ENCODE measurements around the gene ZFP91. TPM values are rescaled to one million over a fixed set of nuclear protein-coding genes. Genes with fewer than 3 reads are reported as not detected.
"Not testable (repeated sequence)": the region's sequence is repeated elsewhere in the genome, so short reads cannot be mapped to it uniquely, and the experiment has no call there.

Gene ZFP91, protein sequence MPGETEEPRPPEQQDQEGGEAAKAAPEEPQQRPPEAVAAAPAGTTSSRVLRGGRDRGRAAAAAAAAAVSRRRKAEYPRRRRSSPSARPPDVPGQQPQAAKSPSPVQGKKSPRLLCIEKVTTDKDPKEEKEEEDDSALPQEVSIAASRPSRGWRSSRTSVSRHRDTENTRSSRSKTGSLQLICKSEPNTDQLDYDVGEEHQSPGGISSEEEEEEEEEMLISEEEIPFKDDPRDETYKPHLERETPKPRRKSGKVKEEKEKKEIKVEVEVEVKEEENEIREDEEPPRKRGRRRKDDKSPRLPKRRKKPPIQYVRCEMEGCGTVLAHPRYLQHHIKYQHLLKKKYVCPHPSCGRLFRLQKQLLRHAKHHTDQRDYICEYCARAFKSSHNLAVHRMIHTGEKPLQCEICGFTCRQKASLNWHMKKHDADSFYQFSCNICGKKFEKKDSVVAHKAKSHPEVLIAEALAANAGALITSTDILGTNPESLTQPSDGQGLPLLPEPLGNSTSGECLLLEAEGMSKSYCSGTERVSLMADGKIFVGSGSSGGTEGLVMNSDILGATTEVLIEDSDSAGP
- 53.2 TPM for total RNA-seq

DNA sequence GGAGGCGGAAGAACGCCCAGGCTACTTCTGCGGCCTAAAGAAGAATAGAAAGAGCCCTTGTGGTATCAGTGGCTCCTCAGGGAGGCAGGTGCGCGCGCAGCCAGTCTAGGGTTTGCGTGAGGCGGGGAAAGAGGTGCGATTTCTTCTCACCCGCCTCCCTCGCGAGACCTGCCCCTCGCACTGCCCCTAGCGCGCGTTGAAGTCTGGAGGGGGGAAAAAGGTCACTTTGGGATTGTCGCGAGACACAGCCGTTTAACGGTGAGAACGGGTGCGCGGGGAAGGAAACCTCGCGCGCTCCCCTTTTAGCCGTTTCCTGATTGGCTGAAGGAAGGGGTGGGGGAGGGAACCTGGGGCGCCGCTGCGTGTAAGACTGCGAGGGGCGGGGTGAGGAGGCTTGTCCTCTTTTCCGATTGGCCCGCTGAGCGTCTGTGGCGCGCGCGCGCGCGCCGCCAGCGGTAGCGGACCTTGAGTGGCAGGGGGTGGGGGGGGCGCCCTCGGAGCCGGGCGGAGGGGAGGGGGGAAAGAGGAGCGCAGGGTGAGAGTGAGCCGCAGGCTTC, at the start of gene ZFP91:
Gene ZFP91 (plus strand): TSS at position 429 of the 557 bp plus-strand sequence. CDS start 219 bp downstream, outside the sequence.
- DNase-seq = peak; percentile 99

DNA sequence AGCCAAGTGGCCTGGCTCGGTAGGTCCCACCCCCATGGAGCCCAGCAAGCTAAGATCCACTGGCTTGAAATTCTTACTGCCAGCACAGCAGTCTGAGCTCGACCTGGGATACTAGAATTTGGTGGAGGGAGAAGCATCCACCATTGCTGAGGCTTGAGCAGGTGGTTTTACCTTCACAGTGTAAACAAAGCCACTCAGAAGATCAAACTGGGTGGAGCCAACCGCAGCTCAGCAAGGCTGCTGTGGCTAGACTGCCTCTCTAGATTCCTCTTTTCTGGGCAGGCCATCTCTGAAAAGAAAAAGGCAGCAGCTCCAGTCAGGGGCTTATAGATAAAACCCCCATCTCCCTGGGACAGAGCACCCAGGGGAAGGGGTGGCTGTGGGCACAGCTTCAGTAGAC, 48.6 kb upstream of the ZFP91 start:
- no peak for DNase-seq

DNA sequence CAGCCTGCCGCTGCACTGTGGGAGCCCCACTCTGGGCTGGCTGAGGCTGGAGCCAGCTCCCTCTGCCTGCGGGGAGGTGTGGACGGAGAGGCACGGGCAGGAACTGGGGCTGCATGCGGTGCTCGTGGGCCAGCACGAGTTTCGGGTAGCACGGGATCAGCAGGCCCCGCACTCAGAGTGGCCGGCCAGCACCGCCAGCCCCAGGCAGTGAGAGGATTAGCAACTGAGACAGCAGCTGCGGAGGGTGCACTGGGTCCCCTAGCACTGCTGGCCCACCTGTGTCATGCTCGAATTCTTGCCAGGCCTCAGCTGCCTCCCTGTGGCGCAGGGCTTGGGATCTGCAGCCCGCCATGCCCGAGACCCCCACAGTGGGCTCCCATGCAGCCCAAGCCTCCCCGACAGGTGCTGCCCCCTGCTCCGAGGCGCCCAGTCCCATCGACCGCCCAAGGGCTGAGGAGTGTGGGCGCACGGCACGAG, 47.0 kb upstream of the ZFP91 start:
- no peak for DNase-seq

DNA sequence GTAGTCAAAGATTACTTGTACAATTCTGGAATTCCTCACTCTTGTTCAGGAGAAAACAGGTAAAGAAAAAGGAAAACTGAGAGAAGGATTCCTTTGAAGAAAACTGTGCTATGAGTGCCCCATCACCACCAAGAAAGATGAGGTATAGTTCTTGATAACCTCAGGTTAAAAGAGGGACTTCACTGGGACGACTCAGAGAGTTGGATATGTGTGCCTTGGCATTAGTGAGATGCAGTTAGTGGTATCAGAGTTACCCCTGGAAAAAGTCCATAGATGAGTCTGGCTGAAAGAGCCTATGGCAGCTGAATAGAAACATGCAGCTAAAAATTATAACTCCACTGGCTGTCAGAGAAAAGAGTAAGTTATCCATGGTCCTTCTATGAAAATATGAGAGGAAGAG, 32.0 kb upstream of the ZFP91 start:
- no peak for DNase-seq

DNA sequence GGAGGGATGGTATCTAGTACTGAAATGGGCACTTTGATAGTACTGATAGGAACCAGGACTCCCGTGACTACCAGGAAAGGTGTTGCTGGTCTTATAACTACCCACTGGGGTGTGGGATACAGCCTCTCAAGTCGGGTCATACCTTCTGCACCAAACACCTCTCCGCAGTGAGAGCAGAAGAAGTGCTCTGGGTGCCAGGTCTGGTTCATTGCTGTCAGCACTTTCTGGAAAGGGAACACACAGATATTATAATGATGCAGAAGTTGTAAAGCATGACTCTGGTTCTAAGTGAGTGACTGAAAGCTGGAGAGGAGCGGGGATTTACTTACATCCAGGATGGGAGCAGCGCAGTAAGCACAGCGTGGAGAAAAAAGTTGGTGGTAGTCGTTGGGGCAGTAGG, 29.2 kb upstream of the ZFP91 start:
- no peak for DNase-seq

DNA sequence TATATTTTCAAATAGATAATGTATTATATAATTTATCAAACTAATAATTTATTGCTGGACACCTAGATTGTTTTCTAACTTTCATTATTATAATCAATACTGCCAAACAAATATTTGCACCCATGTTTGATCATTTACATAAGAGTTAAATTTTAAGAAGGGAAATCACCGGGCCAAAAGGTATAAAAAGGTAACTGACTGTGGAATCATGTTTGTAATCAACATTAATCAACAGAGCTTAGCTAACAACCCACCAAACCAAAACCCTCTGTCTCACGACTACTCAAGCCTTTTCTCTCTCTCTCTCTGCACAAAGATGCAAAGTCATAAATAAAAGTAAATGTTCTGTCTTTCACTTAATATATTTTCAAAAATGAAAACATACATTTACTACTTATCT, 18.0 kb upstream of the ZFP91 start:
- no peak for DNase-seq

DNA sequence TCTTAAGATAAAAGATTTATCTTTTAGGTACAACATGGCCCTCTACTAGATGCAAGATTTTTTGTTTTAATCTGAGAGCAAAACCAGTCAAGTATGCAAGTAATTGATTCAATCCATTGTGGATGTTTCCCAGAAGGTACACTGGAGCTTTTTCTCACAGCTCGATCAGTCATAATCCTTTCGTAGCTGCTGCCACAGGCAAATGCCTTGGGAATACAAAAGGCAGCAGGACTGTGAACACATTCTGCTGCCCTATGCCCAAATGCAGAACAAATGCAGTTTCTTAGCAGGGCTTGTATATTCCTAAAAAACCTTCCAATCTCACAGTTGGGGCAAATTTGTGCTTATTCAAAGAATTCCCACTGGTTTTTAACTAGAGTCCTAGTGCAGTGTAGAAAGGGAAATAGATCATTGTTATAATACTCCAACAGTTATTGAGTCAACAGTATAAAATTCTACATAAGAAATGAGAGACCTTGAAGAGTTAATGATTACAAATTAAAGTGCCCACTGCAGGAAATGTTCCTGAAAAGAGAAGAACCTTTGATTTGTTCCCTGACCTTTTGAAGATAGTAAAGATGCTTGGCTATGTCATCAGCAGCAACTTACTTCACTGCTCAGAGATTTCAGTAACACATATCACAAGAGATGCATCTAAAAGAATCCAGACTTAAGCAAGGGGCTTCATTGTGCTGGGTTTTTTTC, 17.3 kb upstream of the ZFP91 start:
- DNase-seq = no peak

DNA sequence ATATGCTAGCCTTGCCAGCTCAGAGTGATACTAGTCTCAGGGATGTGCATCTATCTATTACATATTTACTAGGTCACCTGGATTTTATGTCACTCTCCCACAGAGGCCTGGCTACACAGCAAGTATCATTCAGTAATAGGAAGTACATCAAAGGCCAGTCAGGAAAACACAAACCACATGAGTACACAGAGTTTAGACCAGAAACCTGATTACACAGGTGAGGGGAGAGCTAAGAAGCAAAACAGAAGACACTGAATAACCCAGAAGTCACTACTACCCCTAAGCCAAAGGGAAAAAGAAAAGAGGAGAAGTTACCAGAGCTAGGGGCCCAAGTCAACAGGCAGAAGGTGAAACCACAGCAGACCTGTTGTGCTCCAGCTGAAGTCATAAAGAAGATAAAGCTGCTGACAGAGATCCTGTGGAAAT, 16.5 kb upstream of the ZFP91 start:
- DNase-seq = no peak

DNA sequence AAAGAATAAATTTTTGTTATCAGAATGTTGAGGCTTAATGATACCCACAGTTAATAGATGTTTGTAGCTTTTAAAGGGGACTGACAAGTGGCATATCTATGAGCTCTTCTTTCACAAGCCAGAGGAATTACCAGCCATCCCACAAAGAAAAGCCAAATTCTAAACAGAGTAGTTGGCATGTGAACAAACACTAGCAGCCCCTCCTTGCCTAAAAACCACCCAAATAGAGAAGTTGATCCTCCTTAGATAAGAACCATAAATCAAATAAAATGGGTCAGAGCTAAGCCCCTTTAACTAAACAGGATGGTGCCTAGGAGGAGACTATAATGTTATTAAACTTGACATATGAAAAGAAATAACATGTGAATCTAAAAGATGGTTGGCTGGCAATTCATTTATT, 14.6 kb upstream of the ZFP91 start:
- DNase-seq = no peak

DNA sequence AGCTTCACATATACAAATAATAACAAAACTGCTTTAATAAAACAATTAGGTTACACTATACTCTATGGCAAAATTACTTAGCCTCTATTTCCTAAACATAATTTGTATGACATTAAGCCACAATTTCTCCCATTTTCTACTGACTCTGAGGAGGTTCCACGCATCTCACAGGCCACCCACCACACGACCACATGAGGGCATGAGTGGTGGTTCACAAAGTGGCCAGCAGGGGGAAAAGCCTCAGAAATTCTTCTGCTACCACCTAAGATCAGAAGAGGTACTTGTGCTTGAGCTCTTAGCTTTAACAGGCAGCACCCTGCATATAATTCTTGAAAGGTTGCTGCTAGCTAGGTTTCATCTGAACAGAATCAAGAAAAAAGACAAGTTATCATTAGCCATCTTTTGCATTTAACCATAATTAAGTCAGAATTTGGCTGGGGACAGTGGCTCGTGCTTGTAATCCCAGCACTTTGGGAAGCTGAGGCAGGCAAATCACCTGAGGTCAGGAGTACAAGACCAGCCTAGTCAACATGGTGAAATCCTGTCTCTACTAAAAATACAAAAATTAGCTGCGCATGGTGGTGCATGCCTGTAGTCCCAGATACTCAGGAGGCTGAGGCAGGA, 10.9 kb upstream of the ZFP91 start:
- peak; percentile 54 for DNase-seq

DNA sequence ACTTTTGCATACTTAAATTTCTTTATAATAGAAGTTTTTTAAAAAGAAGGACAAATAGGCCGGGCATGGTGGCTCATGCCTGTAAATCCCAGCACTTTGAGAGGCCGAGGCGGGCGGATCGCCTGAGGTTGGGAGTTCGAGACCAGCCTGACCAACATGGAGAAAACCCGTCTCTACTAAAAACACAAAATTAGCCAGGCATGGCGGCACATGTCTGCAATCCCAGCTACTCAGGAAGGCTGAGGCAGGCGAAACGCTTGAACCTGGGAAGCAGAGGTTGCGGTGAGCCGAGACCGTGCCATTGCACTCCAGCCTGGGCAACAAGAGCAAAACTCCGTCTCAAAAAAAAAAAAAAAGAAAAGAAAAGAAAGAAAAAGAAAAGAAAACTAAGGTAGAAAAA, 6.0 kb upstream of the ZFP91 start:
- not testable (repeated sequence) for DNase-seq

DNA sequence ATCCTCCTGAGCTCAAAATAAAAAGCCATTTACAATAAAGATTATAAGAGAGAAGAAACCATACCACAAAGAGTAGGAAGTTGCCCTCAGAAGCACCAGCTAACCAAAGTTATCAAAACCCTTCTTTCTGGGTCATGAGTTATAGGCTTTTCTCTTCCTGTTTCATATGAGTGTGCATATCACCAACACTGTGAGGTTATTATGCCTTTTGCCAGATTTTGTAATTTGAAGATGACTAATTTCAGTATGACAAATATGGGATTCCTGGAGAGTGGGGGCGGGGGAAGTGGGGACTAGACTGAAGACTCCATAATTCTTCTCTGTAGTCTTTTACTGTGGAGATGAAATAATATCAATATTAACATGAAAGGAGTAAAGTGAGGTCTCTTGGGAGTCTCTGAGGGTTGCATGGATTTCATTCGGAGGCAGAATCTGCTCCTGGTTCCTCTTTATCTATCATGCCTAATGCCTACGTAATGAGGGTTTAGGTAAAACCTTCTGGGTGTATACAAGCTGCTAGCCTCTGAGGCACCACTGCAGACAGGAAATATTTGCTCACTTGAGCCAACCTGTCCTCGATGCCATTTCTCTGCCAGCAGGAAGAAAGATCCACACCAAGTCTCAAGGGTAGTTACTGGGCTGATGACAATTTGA, 5.3 kb upstream of the ZFP91 start:
- DNase-seq = peak; percentile 11

DNA sequence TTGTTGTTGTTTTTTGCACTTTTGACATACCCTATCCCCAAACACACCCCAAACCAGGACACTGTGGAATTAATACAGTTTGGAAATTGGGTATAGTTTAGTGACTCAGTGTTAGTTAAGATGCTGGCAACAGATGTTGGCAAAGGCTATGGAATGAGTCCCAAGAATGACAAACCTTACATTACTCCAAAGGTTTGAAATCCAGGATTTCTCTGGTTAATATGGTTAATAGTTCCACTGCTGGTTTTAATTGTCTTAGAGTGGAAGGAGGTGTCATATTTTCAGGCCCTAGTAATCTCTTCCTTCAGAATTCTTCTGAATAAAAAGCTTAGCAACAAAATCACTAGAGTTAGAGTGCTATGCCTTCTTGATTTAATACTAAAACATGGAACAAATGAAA, 4.0 kb upstream of the ZFP91 start:
- DNase-seq = no peak

DNA sequence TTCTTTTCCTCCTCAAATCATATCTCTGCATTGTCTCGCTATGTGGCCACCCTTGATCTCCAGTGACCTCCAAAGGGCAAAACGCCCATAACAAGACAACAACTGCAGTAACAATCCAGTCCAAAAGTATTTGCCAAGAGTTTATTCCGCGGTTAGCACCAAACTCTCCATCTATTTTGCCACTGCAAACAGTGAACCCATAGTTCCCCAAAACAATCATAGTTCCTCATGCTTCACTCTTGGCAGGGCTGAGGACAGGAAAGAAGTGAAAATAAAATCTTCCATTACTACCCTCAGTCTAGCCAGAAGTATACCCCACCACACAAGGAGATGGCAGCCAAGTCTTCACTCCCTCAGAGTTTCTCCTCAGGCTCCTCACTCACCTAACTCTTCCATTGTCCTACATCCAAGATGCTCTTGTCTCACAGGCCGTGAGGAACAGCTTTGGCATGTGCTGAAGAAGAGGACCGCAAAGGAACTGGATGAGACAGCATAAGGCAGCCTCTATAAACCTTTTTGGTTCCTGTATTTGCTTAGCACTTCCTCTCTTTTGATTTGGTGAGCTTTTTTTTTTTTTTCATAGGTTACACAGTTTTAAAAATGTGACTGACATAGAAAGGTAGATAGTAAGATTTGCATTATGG, 3.4 kb upstream of the ZFP91 start, which contains the start of gene LPXN:
Gene LPXN (minus strand): TSS at position 480 of the 644 bp plus-strand sequence. CDS start 84 bp downstream, at position 396.
- no peak for DNase-seq

DNA sequence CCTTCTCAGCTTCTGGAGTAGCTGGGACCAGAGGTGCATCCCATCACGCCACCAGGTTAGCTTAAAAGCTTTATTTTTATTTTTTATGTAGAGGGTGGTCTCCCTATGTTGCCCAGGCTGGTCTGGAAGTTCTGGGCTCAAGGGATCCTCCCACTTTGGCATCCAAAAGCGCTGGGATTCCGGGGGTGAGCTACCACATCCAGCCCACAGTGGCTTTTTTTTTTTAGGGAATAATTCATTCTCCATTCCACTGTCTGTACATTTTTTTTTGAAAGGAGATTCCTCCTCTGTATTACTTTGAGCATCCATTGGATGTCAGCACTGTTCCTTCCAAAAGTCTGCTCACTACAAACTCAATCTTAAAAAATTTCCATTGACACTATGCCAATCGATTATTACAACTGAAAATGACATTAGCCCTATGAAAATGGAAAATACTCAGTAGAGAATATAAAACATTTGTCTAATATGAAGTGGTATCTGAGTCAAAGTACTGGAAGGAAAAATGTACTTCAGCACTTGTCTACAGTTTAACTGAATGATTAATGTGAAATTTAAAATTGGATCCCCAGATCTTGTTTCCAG, 1.9 kb upstream of the ZFP91 start:
- DNase-seq = peak; percentile 53

DNA sequence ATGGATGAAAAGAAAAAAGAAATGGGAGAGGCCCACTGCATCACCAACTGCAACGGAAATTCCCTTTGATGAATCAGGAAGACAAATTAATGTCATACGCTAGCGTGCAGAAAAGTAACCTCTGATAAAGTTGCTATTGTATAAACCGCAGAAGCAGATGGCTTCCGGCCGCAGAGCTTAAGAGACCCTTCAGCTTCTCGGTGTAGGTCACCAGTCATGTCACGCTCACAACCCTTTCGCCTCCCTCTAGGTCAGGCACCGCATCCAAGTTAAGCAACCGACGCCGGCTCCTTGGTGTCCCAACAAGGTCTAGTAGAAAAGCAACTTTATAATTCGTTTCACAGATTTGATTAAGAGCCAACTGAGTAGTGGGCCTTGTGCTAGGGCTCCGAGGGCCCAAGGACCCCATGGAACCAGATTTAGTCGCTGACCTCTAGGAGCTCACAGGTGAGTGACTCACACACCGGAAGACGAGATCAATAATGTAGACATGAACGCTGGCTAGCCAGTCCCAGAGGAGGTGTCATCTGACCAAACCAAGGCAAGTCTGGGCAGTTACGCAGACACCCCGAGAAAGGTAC, 1.2 kb upstream of the ZFP91 start:
- no peak for DNase-seq

DNA sequence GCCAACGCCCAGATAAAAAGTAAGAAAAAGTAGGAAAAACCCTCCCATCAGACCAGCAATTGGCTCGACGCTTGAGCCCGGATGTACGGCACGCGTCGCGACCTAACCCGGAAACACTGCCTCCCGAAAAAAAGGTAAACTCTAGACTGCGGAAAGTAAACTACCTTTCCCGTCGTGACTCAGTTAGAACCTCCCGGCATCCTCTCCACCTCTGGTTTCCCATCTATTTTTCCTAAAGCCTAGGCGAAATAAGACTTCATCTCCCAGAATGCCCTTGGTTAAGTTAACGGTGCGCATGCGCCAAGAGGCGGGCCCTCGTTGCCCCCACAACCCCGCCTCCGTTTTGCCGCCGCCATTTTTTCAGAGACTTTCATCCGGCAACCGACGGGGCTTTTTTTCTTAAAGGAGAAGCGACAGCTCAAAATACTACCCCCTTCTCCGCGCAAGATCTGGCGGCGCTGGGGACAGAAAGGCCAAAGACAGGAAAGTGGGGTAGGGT, 678 bp upstream of the ZFP91 start:
- DNase-seq = peak; percentile 99

DNA sequence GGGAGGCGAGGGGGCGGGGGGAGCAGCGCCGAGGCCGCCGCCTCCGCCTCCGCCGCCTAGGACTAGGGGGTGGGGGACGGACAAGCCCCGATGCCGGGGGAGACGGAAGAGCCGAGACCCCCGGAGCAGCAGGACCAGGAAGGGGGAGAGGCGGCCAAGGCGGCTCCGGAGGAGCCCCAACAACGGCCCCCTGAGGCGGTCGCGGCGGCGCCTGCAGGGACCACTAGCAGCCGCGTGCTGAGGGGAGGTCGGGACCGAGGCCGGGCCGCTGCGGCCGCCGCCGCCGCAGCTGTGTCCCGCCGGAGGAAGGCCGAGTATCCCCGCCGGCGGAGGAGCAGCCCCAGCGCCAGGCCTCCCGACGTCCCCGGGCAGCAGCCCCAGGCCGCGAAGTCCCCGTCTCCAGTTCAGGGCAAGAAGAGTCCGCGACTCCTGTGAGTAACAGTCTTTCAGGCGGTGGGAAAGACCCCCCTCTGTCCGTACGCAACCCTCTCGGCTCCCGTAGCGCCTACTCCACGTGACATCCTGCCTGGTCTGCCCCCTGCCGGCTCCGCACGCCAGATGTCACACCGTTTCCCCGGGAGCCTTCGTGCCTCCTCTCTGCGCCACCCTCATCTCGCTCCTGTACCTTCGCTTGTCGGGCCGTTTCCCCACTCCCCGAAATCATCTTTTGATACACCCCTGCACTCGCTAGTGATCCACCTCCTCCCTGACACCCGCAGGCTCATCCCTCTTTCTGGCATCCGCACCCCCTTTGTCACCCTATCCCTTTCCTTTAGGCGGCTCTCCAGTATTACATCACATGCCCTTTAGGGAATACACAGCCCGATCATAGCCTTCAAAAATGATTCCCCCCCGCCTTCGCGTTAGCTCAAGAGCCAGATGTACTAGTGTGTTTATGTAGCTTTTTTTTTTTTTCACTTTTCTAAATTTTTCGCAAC, 598 bp downstream of the ZFP91 start:
- peak; percentile 97 for DNase-seq

DNA sequence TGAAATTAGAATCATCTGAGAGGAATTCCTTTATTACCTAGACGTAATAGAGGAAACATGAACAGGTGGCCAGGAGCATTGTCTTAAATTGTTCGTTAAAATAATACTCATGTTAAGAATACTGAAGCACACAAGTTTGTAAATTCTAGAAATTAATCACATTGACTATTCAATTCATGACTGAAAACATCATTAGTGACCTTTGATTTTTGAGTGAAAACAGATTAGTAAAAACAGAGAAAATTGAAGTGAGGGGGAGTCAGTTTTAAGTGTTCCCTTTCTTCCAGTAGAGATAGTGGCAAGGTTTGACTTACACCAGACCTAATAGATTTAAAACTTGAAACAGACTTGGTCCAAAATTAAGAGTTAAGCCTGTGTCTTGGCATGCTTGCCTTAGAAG, 1.4 kb downstream of the ZFP91 start:
- DNase-seq = no peak

Data from tongue (tissue), 2 donors.